H1 (cell line): Measurements from ENCODE around the gene RAD51D. TPM values are rescaled to one million over a fixed set of nuclear protein-coding genes. Genes with fewer than 3 reads are reported as not detected.

Experiments used
- CTCF ChIA-PET: fragments of 300-600 bp; sonication (Branson Sonifier 250); formaldehyde crosslinking; loops from one replicate; lab custom pipeline; 2021; ENCODE audit not compliant: partially characterized antibody; lab: Charles Lee
- POLR2A ChIA-PET: fragments of 300-600 bp; sonication (Branson Sonifier 250); formaldehyde crosslinking; loops from one replicate; lab custom pipeline; 2021; ENCODE audit warnings: inconsistent platforms; ENCODE audit not compliant: partially characterized antibody; lab: Charles Lee
- DNase-seq, 2 experiments: peaks; one replicate each; pipeline versions ENCODE4 v3.0.0 to v3.0.0-alpha.2; 2010 to 2022; ENCODE audit warnings: low spot score in 2 of 2, low read depth in 1 of 2, mixed read lengths in 1 of 2
- FAIRE-seq: peaks from 2 replicates; lab custom pipeline; 2011; peaks lifted over from hg19 to GRCh38; lab: Jason Lieb, UNC
- H2AFZ ChIP-seq: 2 replicates; pipeline ENCODE4 v1.8.1; 2012; ENCODE audit warnings: low read length, inconsistent platforms
- H2AK5ac ChIP-seq: 2 replicates; pipeline ENCODE4 v1.6.1; 2013; ENCODE audit warnings: low read depth, low read length
- H2BK120ac ChIP-seq: replicated peaks from 2 replicates; pipeline ENCODE3; 2013; ENCODE audit warnings: low read depth, low read length, inconsistent platforms
- H2BK12ac ChIP-seq: 2 replicates; pipeline ENCODE4 v1.6.1; 2013; ENCODE audit warnings: low read depth, low read length
- H2BK15ac ChIP-seq: 2 replicates; pipeline ENCODE4 v1.6.1; 2013; ENCODE audit warnings: low read length
- H2BK20ac ChIP-seq: 2 replicates; pipeline ENCODE4 v1.6.1; 2013; ENCODE audit warnings: low read length
- H2BK5ac ChIP-seq: 2 replicates; pipeline ENCODE4 v1.6.1; 2013; ENCODE audit warnings: low read depth, low read length
- H3K14ac ChIP-seq: 2 replicates; pipeline ENCODE4 v1.6.1; 2013; ENCODE audit warnings: inconsistent platforms; ENCODE audit not compliant: insufficient read length
- H3K18ac ChIP-seq: 2 replicates; pipeline ENCODE4 v1.6.1; 2013; ENCODE audit warnings: low read length; ENCODE audit errors: extremely low read depth
- H3K23ac ChIP-seq: 2 replicates; pipeline ENCODE4 v1.6.1; 2013; ENCODE audit warnings: inconsistent platforms; ENCODE audit not compliant: insufficient read length
- H3K23me2 ChIP-seq: 2 replicates; pipeline ENCODE4 v1.6.1; 2013; ENCODE audit warnings: low read depth, low read length
- H3K27ac ChIP-seq: 2 replicates; pipeline ENCODE4 v1.6.1; 2011; ENCODE audit warnings: low read depth, low read length, inconsistent platforms
- H3K27me3 ChIP-seq, 4 experiments: replicated peaks in 1 of 4; 1 replicate in 1 of 4; 2 replicates in 3 of 4; pipeline versions ENCODE4 v1.6.1 to v1.8.1; 2011 to 2013; ENCODE audit warnings: low read length in 3 of 4, mild to moderate bottlenecking in 3 of 4, inconsistent platforms in 2 of 4, mixed read lengths in 2 of 4, moderate library complexity in 1 of 4; ENCODE audit not compliant: control insufficient read depth in 3 of 4, insufficient read depth in 3 of 4; ENCODE audit errors: extremely low read depth in 1 of 4
- H3K36me3 ChIP-seq, 4 experiments: 2 replicates each; pipeline versions ENCODE4 v1.6.1 to v1.8.1; 2011 to 2013; ENCODE audit warnings: mild to moderate bottlenecking in 4 of 4, low read length in 3 of 4, moderate library complexity in 2 of 4, control low read depth in 1 of 4, inconsistent platforms in 1 of 4; ENCODE audit not compliant: insufficient read depth in 4 of 4, control insufficient read depth in 2 of 4
- H3K4ac ChIP-seq: replicated peaks from 2 replicates; pipeline ENCODE3; 2013; ENCODE audit warnings: low read length, low read depth, mixed read lengths, inconsistent platforms; ENCODE audit not compliant: insufficient read length
- H3K4me1 ChIP-seq, 4 experiments: replicated peaks in 1 of 4; 1 replicate in 1 of 4; 2 replicates in 3 of 4; pipeline versions ENCODE4 v1.6.1 to v1.8.1; 2011 to 2013; ENCODE audit warnings: low read length in 3 of 4, inconsistent platforms in 2 of 4, mixed read lengths in 1 of 4; ENCODE audit not compliant: insufficient read depth in 4 of 4, control insufficient read depth in 3 of 4
- H3K4me2 ChIP-seq, 2 experiments: 2 replicates each; pipeline versions ENCODE4 v1.6.1 to v1.8.1; 2011 to 2013; ENCODE audit warnings: low read depth in 2 of 2, low read length in 2 of 2, control low read depth in 1 of 2, inconsistent platforms in 1 of 2, mild to moderate bottlenecking in 1 of 2; ENCODE audit not compliant: insufficient read depth in 1 of 2
- H3K4me3 ChIP-seq, 4 experiments: fragments of 200-600, 300-600 bp in 1 of 4; sonication (generic), shearing (Covaris generic), sonication (Bioruptor Twin) in 1 of 4; 2 replicates each; pipeline versions ENCODE4 v1.5.1 to v1.8.1; 2011 to 2016; ENCODE audit warnings: low read length in 4 of 4, low read depth in 3 of 4, control low read depth in 2 of 4, inconsistent platforms in 2 of 4, mild to moderate bottlenecking in 2 of 4, mixed read lengths in 1 of 4, moderate library complexity in 1 of 4; ENCODE audit not compliant: insufficient read depth in 2 of 4; ENCODE audit errors: extremely low read depth in 1 of 4
- H3K56ac ChIP-seq: replicated peaks from 2 replicates; pipeline ENCODE3; 2013; ENCODE audit warnings: low read depth, mild to moderate bottlenecking, mixed read lengths, low read length, inconsistent platforms; ENCODE audit not compliant: insufficient read length
- H3K79me1 ChIP-seq: 2 replicates; pipeline ENCODE4 v1.6.1; 2013; ENCODE audit warnings: low read depth, low read length, control low read depth
- H3K79me2 ChIP-seq, 2 experiments: 2 replicates each; pipeline versions ENCODE4 v1.6.1 to v1.8.1; 2012 to 2013; ENCODE audit warnings: low read length in 2 of 2, mild to moderate bottlenecking in 2 of 2, inconsistent platforms in 1 of 2; ENCODE audit not compliant: insufficient read depth in 2 of 2, control insufficient read depth in 1 of 2
- H3K9ac ChIP-seq, 4 experiments: replicated peaks in 1 of 4; 1 replicate in 1 of 4; 2 replicates in 3 of 4; pipeline versions ENCODE4 v1.6.1 to v1.8.1; 2011 to 2013; ENCODE audit warnings: low read depth in 3 of 4, low read length in 3 of 4, control low read depth in 2 of 4, mild to moderate bottlenecking in 2 of 4, moderate library complexity in 2 of 4, inconsistent platforms in 1 of 4; ENCODE audit errors: extremely low read depth in 1 of 4
- H3K9me3 ChIP-seq, 2 experiments: 2 replicates each; pipeline versions ENCODE4 v1.6.1 to v1.8.1; 2012 to 2013; ENCODE audit warnings: mild to moderate bottlenecking in 2 of 2, moderate library complexity in 2 of 2, control low read depth in 1 of 2, inconsistent platforms in 1 of 2, low read depth in 1 of 2, low read length in 1 of 2, mixed read lengths in 1 of 2; ENCODE audit not compliant: insufficient read depth in 2 of 2
- H4K20me1 ChIP-seq, 2 experiments: replicated peaks in 1 of 2; 2 replicates each; pipeline versions ENCODE3 to v1.8.1; 2011 to 2013; ENCODE audit warnings: inconsistent platforms in 2 of 2, low read length in 2 of 2, mild to moderate bottlenecking in 1 of 2; ENCODE audit not compliant: insufficient read depth in 2 of 2, control insufficient read depth in 1 of 2
- H4K5ac ChIP-seq: 2 replicates; pipeline ENCODE4 v1.6.1; 2013; ENCODE audit warnings: low read length, low read depth, mixed read lengths, inconsistent platforms; ENCODE audit not compliant: insufficient read length
- H4K8ac ChIP-seq: 2 replicates; pipeline ENCODE4 v1.8.0; 2013; ENCODE audit warnings: mild to moderate bottlenecking, moderate library complexity, low read length, inconsistent platforms; ENCODE audit not compliant: insufficient read depth; ENCODE audit errors: extremely low read depth
- H4K91ac ChIP-seq: replicated peaks from 2 replicates; pipeline ENCODE3; 2013; ENCODE audit warnings: low read length, mixed read lengths, inconsistent platforms; ENCODE audit not compliant: insufficient read length
- KDM5A ChIP-seq: fragments of 200-600 bp; IDR thresholded peaks from 2 replicates; pipeline ENCODE4 v1.7.1; 2012; ENCODE audit warnings: mild to moderate bottlenecking, low read length, inconsistent platforms, mixed read lengths
- POU5F1 ChIP-seq: IDR thresholded peaks from 2 replicates; pipeline ENCODE4 v1.6.1; 2011; ENCODE audit warnings: low read depth, mild to moderate bottlenecking, low read length, moderate library complexity
- USF2 ChIP-seq: IDR thresholded peaks from 2 replicates; pipeline ENCODE4 v1.6.1; 2011; ENCODE audit warnings: low read length, improper control_type of control experiment
- WGBS, 2 experiments: shearing (Covaris generic) in 1 of 2; methylation state at CpG; one replicate each; pipeline versions ENCODE4 v1.1.6 to v1.1.7; 2013 to 2015; ENCODE audit warnings: low lambda C conversion rate in 2 of 2, mixed read lengths in 2 of 2, inconsistent platforms in 1 of 2, low coverage in 1 of 2, missing lambda C conversion rate in 1 of 2; ENCODE audit not compliant: insufficient replicate concordance in 2 of 2, insufficient coverage in 1 of 2, insufficient read length in 1 of 2; ENCODE audit errors: extremely low coverage in 1 of 2, missing lambda C conversion rate in 1 of 2; 5-methylcytosine and 5-hydroxymethylcytosine counted together
- polyA plus RNA-seq, 7 experiments: library from polyadenylated mRNA; depleted of rRNA in 3 of 7; stranded (reverse) in 5 of 7; unstranded in 2 of 7; fragments of >200 nt in 5 of 7; fragments of 200-250 nt in 2 of 7; gene quantifications; 1 replicate in 5 of 7; 2 replicates in 1 of 7; 4 replicates in 1 of 7; pipeline versions ENCODE4 v1.2.1 to v1.2.3, GENCODE V29; 2011 to 2013; ENCODE audit warnings: missing spikeins in 2 of 7, mixed read lengths in 2 of 7
- total RNA-seq: library from RNA; stranded (reverse); fragmentation: NEBNext Ultra II Directional; extraction: Animal tissue kit (Norgen Biotek cat#: 25700); gene quantifications from 2 replicates; pipeline ENCODE4 v1.2.1, GENCODE V29; 2021

Gene RAD51D
- total and polyA plus RNA-seq, 2 of the 8 experiments (the other 6 are each of a cell fraction or from before 2014, with no cell fraction given) = 10.2 to 12.9 TPM

GRCh38 chr17:35144840-35145239, 25.2 kb upstream of the RAD51D start:
- H2AK5ac ChIP-seq = no peak overlapping the region
- no peaks in the 10 kb centered on the region for H3K79me1 ChIP-seq
- H3K9ac ChIP-seq = no peak overlapping the region
- H4K91ac ChIP-seq = no peak overlapping the region
- H3K4me3 ChIP-seq = no peak overlapping the region
- no peak for DNase-seq
- H2BK12ac ChIP-seq = no peak overlapping the region
- peaks cover 0 to 19% of the 10 kb centered on the region in 2 experiments; a peak in 3 of 4 replicates for H3K79me2 ChIP-seq
- H3K9me3 ChIP-seq = no peaks in the 10 kb centered on the region
- no peaks in the 10 kb centered on the region for H4K20me1 ChIP-seq
- FAIRE-seq = no peak
- H2BK5ac ChIP-seq = no peak overlapping the region
- no peak overlapping the region for H2BK120ac ChIP-seq
- no peak overlapping the region for H3K18ac ChIP-seq
- no peak overlapping the region for H4K5ac ChIP-seq
- POLR2A ChIA-PET = no interaction called here
- H3K23ac ChIP-seq = no peak overlapping the region
- no peak overlapping the region for H2BK20ac ChIP-seq
- no peak overlapping the region for H3K56ac ChIP-seq
- no peak overlapping the region for H4K8ac ChIP-seq
- H3K4ac ChIP-seq = no peak overlapping the region
- H3K23me2 ChIP-seq = no peaks in the 10 kb centered on the region
- H3K36me3 ChIP-seq = peaks cover 0 to 2% (median under 1%) of the 10 kb centered on the region in 4 experiments; a peak in 4 of 8 replicates
- no peak overlapping the region for H3K4me2 ChIP-seq
- H3K27me3 ChIP-seq = no peaks in the 10 kb centered on the region
- no peak overlapping the region for H2BK15ac ChIP-seq
- H3K4me1 ChIP-seq = peaks cover 0 to 3% (median 1%) of the 10 kb centered on the region in 4 experiments; a peak in 2 of 7 replicates
- no peak overlapping the region for H2AFZ ChIP-seq
- 90% methylated on average over 4 of the region's 4 CpGs; no CpG with 5 or more reads in 1 of the 2 experiments for WGBS, 2 experiments
- no peak overlapping the region for H3K27ac ChIP-seq
- TF ChIP-seq POU5F1 (no peak), KDM5A (no peak), USF2 (no peak)
- no peak overlapping the region for H3K14ac ChIP-seq
- CTCF ChIA-PET = interaction anchor here (1.3 to 3.6 kb wide), 2 partner anchors 26 to 390 kb away, joined by 5 to 11 read pairs; partner anchors contain the start of gene RAD51D
